Measurements from ENCODE around the gene FUT9. TPM values are rescaled to one million over a fixed set of nuclear protein-coding genes. Genes with fewer than 3 reads are reported as not detected.

FUT9 gene
- polyA plus RNA-seq, 3 donors: not detected

DNA sequence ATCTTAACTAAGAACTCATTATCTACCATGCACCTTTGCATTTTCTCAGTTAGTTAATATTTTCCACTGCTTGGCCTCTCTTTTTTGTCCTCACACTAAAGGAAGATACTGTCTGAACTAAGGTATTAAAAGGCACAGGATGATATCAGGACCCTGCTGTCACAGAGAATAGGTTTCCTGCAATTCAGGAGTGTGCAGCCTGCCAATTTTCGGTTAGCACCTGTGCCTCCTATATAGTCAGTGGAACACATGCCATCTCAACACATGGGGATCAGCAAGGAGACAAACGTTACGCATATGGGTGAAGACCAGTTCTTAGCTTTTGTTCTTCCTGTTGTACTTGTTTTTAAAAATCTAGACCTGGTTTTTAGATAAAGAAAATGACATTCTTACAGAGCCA is 71.0 kb downstream of the FUT9 start:
- no peaks in the 10 kb centered on the region for H3K36me3 Mint-ChIP-seq
- 63% methylated on average over 1 of the region's 3 CpGs for WGBS (ENCODE audit: insufficient coverage)
- intact Hi-C loops (cut with micrococcal nuclease): no loop called here
- no peak overlapping the region for H3K4me3 Mint-ChIP-seq
- peaks cover 0 to 5% (median 0%) of the 10 kb centered on the region in 7 donors for H3K9me3 Mint-ChIP-seq
- H3K4me1 Mint-ChIP-seq: no peaks in the 10 kb centered on the region
- DNase-seq: no peak
- peak overlapping the region in 1 of 7 donors; percentile 57 for H3K27ac Mint-ChIP-seq
- H3K36me3 ChIP-seq (replicated peaks in 1 of 2; ENCODE audit: control insufficient read depth in 1 of 2, insufficient read depth in 2 of 2, low read length in 2 of 2): no peaks in the 10 kb centered on the region
- no peaks in the 10 kb centered on the region for H3K27me3 ChIP-seq (ENCODE audit: control insufficient read depth in 2 of 2, insufficient read depth in 2 of 2, low read length in 2 of 2)
- no peaks in the 10 kb centered on the region for H3K79me2 ChIP-seq (ENCODE audit: insufficient read depth, low read length)
- H3K9ac ChIP-seq (ENCODE audit: insufficient read depth, low read length, poor library complexity, severe bottlenecking): no peak overlapping the region
- H3K4me2 ChIP-seq (replicated peaks; ENCODE audit: extremely low read depth, low read length, poor library complexity, severe bottlenecking): no peak overlapping the region
- no peaks in the 10 kb centered on the region for H4K20me1 ChIP-seq (ENCODE audit: insufficient read depth, low read length)
- H3K4me1 ChIP-seq (ENCODE audit: control insufficient read depth in 1 of 2, insufficient read depth in 2 of 2, low read length in 2 of 2): no peaks in the 10 kb centered on the region
- H3K27ac ChIP-seq (ENCODE audit: low read depth in 1 of 2, low read length in 2 of 2): no peak overlapping the region
- H3K4me3 ChIP-seq (replicated peaks in 1 of 3; ENCODE audit: low read depth in 2 of 3, low read length in 3 of 3): no peak overlapping the region
- no peaks in the 10 kb centered on the region for H3K9me3 ChIP-seq (replicated peaks in 1 of 2; ENCODE audit: control insufficient read depth in 1 of 2, insufficient read depth in 1 of 2, low read length in 2 of 2)
- TF ChIP-seq CTCF (IDR thresholded peaks at IDR 0.05): no peak
- no peak overlapping the region for H2AFZ ChIP-seq (ENCODE audit: insufficient read depth, low read depth, low read length, poor library complexity, severe bottlenecking)
- peaks cover 0 to 2% (median 0%) of the 10 kb centered on the region in 3 donors for H3K27me3 Mint-ChIP-seq (ENCODE audit: low read depth in 3 of 3)

DNA sequence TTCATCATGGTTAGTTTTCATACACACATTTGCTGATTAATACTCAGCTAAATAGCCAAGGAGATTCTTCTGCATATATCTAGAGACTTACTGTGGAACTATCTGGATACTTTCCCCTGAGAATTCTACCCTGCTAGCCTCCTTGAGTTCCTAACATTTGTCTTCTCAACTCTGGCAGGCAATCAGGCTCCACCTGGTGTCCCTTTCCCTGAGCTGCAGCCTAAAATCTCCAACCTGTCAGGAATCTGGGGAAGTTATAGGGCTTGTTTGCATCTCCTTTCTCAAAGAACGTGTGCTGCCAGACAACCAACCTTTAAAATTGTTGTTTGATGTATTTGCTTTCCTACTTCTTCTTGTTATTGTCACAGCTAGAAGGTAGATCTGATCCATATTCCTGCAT is 73.4 kb downstream of the FUT9 start:
- intact Hi-C loops (cut with micrococcal nuclease): no loop called here
- Histone ChIP-seq H3K36me3 (replicated peaks in 1 of 2; ENCODE audit: control insufficient read depth in 1 of 2, insufficient read depth in 2 of 2, low read length in 2 of 2) (no peaks in the 10 kb centered on the region), H3K4me2 (replicated peaks; ENCODE audit: extremely low read depth, low read length, poor library complexity, severe bottlenecking) (no peak overlapping the region), H3K9ac (ENCODE audit: insufficient read depth, low read length, poor library complexity, severe bottlenecking) (no peak overlapping the region), H2AFZ (ENCODE audit: insufficient read depth, low read depth, low read length, poor library complexity, severe bottlenecking) (no peak overlapping the region), H4K20me1 (ENCODE audit: insufficient read depth, low read length) (no peaks in the 10 kb centered on the region), H3K4me3 (replicated peaks in 1 of 3; ENCODE audit: low read depth in 2 of 3, low read length in 3 of 3) (no peak overlapping the region), H3K9me3 (replicated peaks in 1 of 2; ENCODE audit: control insufficient read depth in 1 of 2, insufficient read depth in 1 of 2, low read length in 2 of 2) (no peaks in the 10 kb centered on the region), H3K4me1 (ENCODE audit: control insufficient read depth in 1 of 2, insufficient read depth in 2 of 2, low read length in 2 of 2) (no peaks in the 10 kb centered on the region), H3K27ac (ENCODE audit: low read depth in 1 of 2, low read length in 2 of 2) (no peak overlapping the region), H3K27me3 (ENCODE audit: control insufficient read depth in 2 of 2, insufficient read depth in 2 of 2, low read length in 2 of 2) (no peaks in the 10 kb centered on the region), H3K79me2 (ENCODE audit: insufficient read depth, low read length) (no peaks in the 10 kb centered on the region)
- TF ChIP-seq CTCF (IDR thresholded peaks at IDR 0.05): no peak
- peaks cover 0 to 2% (median 0%) of the 10 kb centered on the region in 3 donors for H3K27me3 Mint-ChIP-seq (ENCODE audit: low read depth in 3 of 3)
- WGBS (ENCODE audit: insufficient coverage): no CpG with 5 or more reads among the region's 1 CpG
- H3K9me3 Mint-ChIP-seq: peaks cover 0 to 5% (median 0%) of the 10 kb centered on the region in 7 donors
- no peak for DNase-seq
- no peaks in the 10 kb centered on the region for H3K36me3 Mint-ChIP-seq
- no peak overlapping the region for H3K27ac Mint-ChIP-seq
- no peaks in the 10 kb centered on the region for H3K4me1 Mint-ChIP-seq
- no peak overlapping the region for H3K4me3 Mint-ChIP-seq

Data from CD14-positive monocyte (primary cell).